UCSD-AML1 (cell line): ENCODE measurements around the gene TAS2R40.

Source experiments
- DNase-seq: peaks from one replicate; lab custom pipeline; 2025; ENCODE audit not compliant: unreplicated experiment; lab: John Stamatoyannopoulos, UW

TAS2R40 gene

GRCh38 chr7:143223784-143224183, 1.9 kb downstream of the TAS2R40 start:
- DNase-seq: no peak

DNA sequence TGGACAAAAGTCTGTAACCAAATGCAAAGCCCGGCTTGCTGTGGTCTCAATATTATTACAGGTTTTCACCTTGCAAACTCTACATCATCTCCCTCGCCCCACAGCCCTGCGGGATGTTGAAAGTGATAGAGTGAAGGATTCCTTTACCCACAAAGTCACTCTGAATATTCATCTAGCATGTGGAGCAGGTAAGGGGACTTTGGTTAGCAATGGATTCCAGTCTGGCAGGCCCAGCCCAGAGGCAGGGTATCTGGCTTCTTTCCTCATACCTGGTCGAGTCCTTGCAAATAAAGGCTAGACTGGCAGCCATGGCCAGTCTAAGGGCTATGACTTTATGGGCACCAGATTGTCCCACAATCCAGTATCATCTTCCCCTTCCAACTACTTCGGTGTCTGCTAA, 3.2 kb downstream of the TAS2R40 start:
- no peak for DNase-seq

DNA sequence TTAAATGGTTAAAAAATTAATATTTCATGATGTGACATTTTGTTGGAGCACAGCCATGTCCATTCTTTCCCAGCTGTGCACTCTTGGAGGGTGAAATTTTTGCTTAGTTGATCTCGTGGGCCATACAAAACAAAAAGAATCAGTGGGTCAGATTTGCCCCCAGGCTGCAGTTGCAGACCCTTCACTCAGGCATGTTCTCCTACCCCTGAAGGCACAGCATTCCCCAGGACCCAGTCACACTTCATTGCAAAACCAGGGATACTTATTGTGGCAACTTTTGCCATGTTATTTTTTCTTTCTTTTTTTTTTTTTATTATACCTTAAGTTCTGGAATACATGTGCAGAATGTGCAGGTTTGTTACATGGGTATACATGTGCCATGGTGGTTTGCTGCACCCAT, 6.0 kb downstream of the TAS2R40 start:
- no peak for DNase-seq

DNA sequence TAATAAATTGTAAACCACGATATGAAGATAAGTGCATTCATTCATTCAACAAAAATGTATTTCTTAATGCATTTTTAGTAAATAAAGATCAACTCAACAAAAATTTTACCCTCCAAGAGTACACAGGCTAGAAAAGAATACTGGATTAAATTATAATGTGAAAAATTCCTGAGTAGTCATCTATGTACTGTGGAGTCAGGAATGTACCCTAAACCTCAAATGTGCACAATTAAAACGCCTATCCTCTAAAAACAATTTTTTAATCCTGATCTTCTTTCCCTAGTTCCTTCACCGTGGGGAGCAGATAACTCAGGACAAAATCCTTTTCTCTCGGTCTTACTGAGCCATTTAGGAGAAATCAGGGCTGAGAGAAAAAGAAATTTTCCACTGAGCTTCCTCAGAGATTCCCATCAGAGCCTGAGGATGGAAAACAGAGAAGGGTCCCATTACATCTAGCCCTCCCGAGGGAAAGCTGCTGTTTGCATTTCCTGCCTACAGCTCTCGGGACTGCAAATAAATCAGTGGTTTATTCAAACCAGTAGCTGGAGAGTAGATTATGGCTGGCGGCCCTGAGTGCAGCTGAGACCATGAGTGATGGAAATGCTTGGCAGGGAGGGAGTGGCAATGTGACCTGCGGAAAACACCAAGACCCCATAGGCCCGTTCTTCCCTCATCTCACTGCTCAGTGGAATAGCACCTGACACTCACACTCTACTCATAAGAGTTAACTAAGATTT, 7.4 kb downstream of the TAS2R40 start:
- no peak for DNase-seq

DNA sequence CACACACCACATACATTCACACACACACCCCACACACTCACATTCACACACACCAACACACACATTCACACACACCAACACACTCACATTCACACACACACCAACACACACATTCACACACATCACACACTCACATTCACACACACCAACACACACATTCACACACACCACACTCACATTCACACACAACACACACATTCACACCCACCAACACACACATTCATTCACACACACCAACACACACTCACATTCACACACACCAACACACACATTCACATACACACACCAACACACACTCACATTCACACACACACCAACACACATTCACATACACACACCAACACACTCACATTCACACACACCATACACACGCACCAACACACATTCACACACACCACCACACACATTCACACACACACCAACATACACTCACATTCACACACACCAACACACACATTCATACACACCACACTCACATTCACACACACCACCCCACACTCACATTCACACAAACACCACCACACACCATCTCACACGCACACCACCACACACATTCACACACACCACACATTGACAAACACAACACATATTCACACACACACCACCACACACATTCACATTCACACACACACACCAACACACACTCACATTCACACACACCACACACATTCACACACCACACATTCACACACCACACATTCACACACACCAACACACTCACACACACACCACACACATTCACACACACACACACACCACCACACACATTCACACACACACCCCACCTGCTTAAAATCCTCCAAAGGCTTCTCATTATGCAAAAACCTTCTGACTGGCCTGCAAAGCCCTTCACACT, 9.0 kb downstream of the TAS2R40 start:
- no peak for DNase-seq

DNA sequence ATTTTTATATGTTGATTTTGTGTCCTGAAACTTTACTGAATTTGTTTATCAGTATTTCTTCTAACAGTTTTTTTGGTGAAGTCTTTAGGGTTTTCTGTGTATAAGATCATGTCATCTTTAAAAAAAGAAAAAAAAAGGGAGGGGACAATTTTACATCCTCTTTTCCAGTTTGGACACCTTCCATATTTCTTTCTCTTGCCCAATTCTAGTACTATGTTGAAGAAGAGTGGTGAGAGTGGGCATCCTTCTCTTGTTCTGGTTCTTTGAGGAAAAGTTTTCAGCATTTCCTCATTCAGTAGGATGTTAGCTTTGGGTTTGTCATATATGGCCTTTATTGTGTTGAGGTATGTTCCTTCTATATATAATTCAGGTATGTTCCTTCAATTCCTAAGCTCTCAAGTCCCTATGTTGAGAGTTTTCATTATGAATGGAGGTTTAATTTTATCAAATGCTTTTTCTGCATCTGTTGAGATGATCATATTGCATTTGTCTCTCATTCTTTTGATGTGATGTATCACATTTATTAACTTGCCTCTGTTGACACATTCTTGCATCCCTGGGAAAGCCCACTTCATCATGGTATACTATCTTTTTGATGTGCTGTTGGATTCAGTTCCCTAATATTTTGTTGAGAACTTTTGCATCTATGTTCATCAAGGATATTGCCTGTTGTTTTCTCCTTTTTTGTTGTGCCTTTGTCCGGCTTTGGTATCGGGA, 12.1 kb downstream of the TAS2R40 start:
- no peak for DNase-seq

- DNase-seq: no peak
Measured at GRCh38 chr7:143234533-143234875, 12.7 kb downstream of the TAS2R40 start.

- DNase-seq: no peak
Measured at GRCh38 chr7:143235561-143235960, 13.7 kb downstream of the TAS2R40 start.

DNA sequence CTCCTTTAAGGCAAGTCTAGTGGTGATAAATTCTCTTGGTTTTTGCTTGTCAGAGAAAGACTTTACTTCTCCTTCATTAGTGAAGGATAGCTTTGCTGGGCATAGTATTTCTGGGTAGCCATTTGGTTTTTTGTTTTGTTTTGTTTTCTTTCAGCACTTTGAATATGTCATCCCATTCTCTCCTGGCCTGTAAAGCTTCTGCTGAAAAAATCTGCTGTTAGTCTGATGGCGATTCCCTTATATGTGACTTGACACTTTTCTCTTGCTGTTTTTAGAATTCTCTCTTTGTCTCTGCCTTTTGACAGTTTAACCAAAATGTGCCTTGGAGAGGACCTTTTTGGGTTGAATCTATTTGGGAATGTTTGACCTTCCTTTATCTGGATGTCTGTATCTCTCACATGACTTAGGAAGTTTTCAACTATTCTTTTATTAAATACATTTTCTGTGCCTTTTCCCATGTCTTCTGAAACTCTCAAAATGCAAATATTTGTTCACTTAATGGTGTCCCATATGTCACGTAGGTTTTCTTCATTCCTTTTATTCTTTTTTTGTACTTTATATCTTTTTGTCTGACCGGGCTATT, 14.7 kb downstream of the TAS2R40 start:
- no peak for DNase-seq

GRCh38 chr7:143237366-143237765, 15.5 kb downstream of the TAS2R40 start:
- no peak for DNase-seq

GRCh38 chr7:143238289-143238980, 16.6 kb downstream of the TAS2R40 start:
- DNase-seq: no peak

DNA sequence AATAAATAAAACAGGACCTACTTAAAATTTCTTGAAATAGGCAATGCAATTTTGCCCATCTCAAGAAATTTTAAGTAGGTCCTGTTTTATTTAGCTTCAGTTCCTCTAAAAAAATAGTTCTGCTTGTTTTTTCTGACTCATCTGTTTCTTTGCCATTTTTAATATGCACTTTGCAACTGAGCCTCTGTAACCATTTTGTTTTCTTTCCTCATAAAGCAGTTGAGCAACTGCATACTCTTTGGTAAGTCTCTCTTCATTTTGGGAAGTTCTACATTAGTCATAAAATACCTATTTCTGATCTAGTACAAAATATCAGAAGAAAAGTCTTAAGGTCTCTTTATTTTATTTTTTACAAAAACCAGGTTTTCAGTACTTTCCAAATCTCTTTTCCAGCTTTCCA, 18.0 kb downstream of the TAS2R40 start:
- DNase-seq: no peak

DNA sequence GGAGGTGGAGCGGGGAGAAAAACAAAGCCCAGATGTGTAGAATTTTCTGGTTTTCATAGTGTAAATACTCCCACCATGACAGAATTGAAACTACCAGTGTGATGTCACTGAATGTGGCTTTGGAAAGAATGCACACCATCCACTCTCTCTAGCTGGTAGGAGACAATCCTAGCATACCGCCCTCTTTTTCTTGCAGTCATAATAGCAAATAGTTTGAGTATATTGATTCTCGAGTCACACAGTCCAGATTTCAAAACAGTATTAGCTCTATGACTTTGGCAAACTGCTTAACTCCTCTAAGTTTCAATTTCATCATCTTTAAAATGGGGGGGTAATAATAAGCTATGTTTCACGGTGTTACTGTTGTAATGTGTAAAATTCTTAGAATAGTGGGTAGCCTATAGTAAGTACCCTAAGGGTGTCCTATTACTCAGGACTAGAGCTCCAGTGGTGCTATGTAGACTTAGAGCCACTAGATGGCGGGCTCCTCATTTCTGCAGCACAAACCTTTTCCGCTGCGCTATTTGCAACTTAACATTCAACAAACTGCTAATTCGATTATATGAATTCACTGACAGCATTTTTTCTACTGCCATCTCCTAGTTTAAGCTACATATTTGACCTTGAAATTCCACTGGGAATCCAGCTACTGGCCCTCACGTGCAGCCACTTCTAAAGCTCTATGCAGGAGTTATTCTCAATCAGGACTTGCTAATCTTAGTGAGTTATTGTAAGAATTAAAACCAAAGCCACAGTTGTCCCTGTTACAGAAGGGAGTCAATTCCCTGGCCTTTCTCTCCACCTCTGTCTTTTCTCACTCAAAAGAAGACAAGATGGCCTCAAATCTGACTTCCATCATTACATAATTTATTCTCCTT, 18.7 kb downstream of the TAS2R40 start:
- peak; percentile 17 for DNase-seq

DNA sequence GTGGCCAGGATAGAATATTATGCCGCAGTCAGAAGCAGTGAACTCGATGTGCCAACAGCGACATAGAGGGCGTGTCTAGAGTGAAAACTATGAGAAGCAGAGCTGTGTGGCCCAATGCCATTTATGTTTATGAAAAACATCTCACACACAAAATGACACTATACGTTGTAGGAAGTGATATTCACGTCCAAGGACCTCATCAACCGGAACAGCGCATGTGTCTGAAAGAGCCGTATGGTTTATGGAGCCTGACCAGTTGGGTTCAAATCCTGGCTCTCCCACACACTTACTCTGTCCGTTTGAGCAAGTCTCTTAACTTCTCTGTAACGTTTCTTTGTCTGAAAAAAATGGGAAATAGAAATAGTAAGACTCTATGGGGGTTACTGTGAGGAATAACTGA, 20.5 kb downstream of the TAS2R40 start:
- no peak for DNase-seq

- DNase-seq: no peak
Measured at GRCh38 chr7:143243111-143243510, 21.3 kb downstream of the TAS2R40 start.

GRCh38 chr7:143243614-143244013, 21.8 kb downstream of the TAS2R40 start:
- DNase-seq: no peak

GRCh38 chr7:143244321-143244720, 22.5 kb downstream of the TAS2R40 start:
- DNase-seq: no peak

DNA sequence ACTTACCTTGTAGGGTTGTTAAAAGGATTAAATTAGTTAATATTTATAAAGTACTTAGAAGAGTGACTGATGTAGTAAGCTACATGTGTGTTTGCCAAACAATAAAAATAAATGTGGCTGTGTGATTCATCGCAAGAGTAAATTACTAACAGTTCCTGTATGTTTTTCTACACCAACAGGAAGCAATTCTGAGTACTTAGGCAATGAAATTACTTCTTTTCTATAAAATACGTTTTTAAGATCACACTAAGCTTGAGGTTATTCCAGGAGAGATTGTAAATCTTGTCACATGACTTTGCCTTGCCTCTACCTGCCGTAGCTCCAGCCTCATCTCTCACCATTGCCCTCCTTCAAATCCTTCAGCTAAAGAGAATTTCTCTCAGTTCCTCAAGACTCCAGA, 23.3 kb downstream of the TAS2R40 start:
- DNase-seq: no peak

DNA sequence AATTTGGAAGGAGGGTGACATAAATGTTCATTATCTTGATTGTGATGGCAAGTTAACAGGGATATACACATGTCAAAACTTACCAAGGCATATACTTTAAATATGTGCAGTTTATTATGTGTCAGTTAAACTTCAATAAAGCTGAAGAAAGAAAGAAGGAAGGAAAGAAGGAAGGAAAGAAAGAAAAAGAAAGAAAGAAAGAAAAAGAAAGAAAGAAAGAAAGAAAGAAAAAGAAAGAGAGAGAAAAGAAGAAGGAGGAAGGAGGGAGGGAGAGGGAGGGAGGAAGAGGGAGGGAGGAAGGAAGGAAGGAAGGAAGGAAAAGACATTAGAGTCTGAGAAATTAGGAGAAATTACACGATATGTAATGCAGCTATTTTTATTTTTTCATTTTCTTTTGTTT, 25.5 kb downstream of the TAS2R40 start:
- no peak for DNase-seq

- DNase-seq: no peak
Measured at GRCh38 chr7:143248761-143249354, 27.0 kb downstream of the TAS2R40 start.
